Spleen (tissue), 7 donors: ENCODE measurements around the gene RAD52.

Source experiments
- POLR2AphosphoS5 ChIP-seq, 3 donors: sonication (generic); formaldehyde crosslinking; IDR thresholded peaks; one replicate each; pipeline ENCODE4 v1.5.1; 2017; ENCODE audit warnings: antibody characterized with exemption in 3 of 3
- TF ChIP-seq, protein P1 (sequence below), 11 experiments: fragments of 200-600 bp in 7 of 11; fragments of 450-650 bp in 4 of 11; sonication (generic) in 4 of 11; IDR thresholded peaks in 8 of 11; conservative IDR thresholded peaks in 3 of 11; 1 replicate in 7 of 11; 2 replicates in 4 of 11; pipeline versions ENCODE4 v1.4.0 to v1.8.0; 2016 to 2021; ENCODE audit warnings: antibody characterized with exemption in 11 of 11, inconsistent platforms in 4 of 11, mild to moderate bottlenecking in 1 of 11
- donor health status: DM: no; HTN: no; CAD: no; lungs with moderate emphysema.
- donor health status: DM: no; HTN: no; CAD: no.
- donor health status: DM: no; HTN: no; CAD: no.

- TF ChIP-seq, protein P1, sequence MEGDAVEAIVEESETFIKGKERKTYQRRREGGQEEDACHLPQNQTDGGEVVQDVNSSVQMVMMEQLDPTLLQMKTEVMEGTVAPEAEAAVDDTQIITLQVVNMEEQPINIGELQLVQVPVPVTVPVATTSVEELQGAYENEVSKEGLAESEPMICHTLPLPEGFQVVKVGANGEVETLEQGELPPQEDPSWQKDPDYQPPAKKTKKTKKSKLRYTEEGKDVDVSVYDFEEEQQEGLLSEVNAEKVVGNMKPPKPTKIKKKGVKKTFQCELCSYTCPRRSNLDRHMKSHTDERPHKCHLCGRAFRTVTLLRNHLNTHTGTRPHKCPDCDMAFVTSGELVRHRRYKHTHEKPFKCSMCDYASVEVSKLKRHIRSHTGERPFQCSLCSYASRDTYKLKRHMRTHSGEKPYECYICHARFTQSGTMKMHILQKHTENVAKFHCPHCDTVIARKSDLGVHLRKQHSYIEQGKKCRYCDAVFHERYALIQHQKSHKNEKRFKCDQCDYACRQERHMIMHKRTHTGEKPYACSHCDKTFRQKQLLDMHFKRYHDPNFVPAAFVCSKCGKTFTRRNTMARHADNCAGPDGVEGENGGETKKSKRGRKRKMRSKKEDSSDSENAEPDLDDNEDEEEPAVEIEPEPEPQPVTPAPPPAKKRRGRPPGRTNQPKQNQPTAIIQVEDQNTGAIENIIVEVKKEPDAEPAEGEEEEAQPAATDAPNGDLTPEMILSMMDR (IDR thresholded peaks at IDR 0.05 in 8 of 11, conservative IDR thresholded peaks at IDR 0.05 in 3 of 11): no peak
- no peak for TF ChIP-seq POLR2AphosphoS5 (IDR thresholded peaks at IDR 0.05)
Observed at GRCh38 chr12:912466-913235, 36.8 kb downstream of the RAD52 start.
